Bronchial epithelial cell (primary cell): ENCODE measurements around the gene TBC1D22A. TPM values are rescaled to one million over a fixed set of nuclear protein-coding genes. Genes with fewer than 3 reads are reported as not detected.

Source experiments
- DNase-seq: peaks from one replicate; pipeline ENCODE4 v3.0.0-alpha.2; 2010; ENCODE audit warnings: low read depth
- FAIRE-seq: peaks from 2 replicates; lab custom pipeline; 2011; peaks lifted over from hg19 to GRCh38; lab: Jason Lieb, UNC
- H3K27me3 ChIP-seq: 2 replicates; pipeline ENCODE4 v1.5.1; 2011; ENCODE audit warnings: low read length; ENCODE audit not compliant: control insufficient read depth, insufficient read depth
- H3K36me3 ChIP-seq: 2 replicates; pipeline ENCODE4 v1.5.1; 2011; ENCODE audit warnings: low read length; ENCODE audit not compliant: control insufficient read depth, insufficient read depth
- H3K4me3 ChIP-seq: 2 replicates; pipeline ENCODE4 v1.5.1; 2011; ENCODE audit warnings: mild to moderate bottlenecking, low read depth, low read length, control low read depth
- total RNA-seq: library from RNA; depleted of rRNA; stranded (reverse); fragments of >200 nt; gene quantifications from 2 replicates; pipeline ENCODE4 v1.2.1, GENCODE V29; 2014
- TF ChIP-seq, protein P1 (sequence below): IDR thresholded peaks from 2 replicates; pipeline ENCODE4 v1.5.1; 2011; ENCODE audit warnings: mild to moderate bottlenecking, moderate library complexity, low read length, control low read depth, inconsistent platforms; ENCODE audit not compliant: insufficient read depth, severe bottlenecking

Gene TBC1D22A
- total RNA-seq, 1 donor from 2014 or later: 10.0 TPM

DNA sequence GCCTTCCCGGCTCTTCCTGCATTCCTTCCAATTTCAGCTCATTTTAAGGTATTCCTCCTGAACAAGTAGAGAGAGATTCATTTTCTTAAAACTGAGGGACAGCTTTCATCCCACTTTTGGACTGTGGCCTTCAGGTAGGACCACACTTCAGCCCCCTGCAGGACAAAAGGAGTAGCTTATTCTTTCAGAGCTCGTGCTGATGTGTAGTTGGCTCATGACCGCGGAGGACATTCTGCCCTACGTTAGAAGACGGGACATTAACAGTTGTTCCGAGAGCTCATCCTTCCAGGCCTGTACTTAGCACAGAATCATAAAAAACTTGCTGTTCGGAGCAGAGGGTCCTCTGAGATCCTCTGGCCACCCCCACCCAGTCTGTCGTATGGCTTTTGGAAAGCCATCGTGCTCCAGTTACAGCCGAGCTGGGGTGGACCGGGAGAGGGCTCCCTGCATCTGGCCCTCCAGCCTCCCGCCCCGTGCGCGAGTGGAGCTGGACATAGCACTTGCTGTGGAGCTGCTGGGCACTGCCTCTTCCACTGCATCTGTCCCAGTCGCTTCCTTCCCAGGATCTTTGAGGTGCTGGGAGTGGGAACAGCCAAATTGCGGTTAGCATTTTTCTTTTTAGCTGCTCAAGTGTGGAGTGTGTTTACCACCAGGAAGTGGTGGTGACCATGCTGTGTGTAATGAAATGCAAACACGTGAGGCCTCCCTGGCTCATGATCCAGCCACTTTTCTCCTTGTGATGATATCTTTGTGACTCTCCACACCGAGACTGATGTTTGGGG, 250.3 kb downstream of the TBC1D22A start:
- Histone ChIP-seq H3K36me3 (peaks cover 4% of the 10 kb centered on the region), H3K27me3 (no peaks in the 10 kb centered on the region), H3K4me3 (no peak overlapping the region)
- TF ChIP-seq, protein P1, sequence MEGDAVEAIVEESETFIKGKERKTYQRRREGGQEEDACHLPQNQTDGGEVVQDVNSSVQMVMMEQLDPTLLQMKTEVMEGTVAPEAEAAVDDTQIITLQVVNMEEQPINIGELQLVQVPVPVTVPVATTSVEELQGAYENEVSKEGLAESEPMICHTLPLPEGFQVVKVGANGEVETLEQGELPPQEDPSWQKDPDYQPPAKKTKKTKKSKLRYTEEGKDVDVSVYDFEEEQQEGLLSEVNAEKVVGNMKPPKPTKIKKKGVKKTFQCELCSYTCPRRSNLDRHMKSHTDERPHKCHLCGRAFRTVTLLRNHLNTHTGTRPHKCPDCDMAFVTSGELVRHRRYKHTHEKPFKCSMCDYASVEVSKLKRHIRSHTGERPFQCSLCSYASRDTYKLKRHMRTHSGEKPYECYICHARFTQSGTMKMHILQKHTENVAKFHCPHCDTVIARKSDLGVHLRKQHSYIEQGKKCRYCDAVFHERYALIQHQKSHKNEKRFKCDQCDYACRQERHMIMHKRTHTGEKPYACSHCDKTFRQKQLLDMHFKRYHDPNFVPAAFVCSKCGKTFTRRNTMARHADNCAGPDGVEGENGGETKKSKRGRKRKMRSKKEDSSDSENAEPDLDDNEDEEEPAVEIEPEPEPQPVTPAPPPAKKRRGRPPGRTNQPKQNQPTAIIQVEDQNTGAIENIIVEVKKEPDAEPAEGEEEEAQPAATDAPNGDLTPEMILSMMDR: no peak
- FAIRE-seq (no peak), DNase-seq (peak; percentile 44)

GRCh38 chr22:47013861-47014635, 251.6 kb downstream of the TBC1D22A start:
- Histone ChIP-seq H3K27me3 (no peaks in the 10 kb centered on the region), H3K36me3 (peaks cover 6% of the 10 kb centered on the region), H3K4me3 (no peak overlapping the region)
- FAIRE-seq (no peak), DNase-seq (no peak)
- TF ChIP-seq, protein P1: no peak

DNA sequence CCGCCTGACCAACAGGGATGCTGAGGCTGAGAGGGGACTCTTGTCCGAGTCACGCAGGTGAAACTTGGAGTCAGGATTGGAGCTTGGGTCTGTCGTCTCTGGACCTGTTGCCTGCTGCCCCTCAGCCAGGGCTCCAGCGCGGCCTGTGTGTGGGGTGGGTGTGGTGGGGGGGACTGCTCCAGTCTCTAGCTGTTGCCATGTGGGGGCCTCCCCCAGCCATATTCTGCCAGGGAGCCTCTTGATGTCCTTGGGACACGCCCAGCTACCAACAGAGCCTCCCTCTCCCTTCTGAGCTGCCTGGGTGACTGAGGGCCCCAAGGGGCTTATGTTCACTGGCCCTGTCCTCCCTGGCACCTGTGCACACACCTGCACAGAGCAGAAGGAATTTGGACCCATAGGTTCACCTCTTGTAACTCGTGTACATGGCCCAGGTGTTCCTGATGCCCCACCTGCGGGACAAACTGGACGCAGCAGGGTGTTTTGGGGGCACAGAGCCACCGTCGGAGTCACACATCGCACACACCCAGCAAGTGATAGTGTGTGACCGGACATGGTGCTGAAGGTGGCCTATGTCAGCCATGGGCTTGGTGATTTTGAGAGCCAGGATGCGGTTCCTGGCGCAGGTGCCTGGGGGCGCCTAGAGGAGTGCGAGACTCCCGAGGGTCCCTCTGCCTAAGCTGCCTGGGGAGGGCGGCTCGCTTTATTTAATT, 252.3 kb downstream of the TBC1D22A start:
- Histone ChIP-seq H3K4me3 (no peak overlapping the region), H3K36me3 (peaks cover 6% of the 10 kb centered on the region), H3K27me3 (no peaks in the 10 kb centered on the region)
- FAIRE-seq: no peak
- DNase-seq: no peak
- TF ChIP-seq, protein P1: no peak

GRCh38 chr22:47015589-47016178, 253.2 kb downstream of the TBC1D22A start:
- DNase-seq (no peak), FAIRE-seq (no peak)
- Histone ChIP-seq H3K27me3 (no peaks in the 10 kb centered on the region), H3K4me3 (no peak overlapping the region), H3K36me3 (peaks cover 6% of the 10 kb centered on the region)
- TF ChIP-seq, protein P1: no peak

DNA sequence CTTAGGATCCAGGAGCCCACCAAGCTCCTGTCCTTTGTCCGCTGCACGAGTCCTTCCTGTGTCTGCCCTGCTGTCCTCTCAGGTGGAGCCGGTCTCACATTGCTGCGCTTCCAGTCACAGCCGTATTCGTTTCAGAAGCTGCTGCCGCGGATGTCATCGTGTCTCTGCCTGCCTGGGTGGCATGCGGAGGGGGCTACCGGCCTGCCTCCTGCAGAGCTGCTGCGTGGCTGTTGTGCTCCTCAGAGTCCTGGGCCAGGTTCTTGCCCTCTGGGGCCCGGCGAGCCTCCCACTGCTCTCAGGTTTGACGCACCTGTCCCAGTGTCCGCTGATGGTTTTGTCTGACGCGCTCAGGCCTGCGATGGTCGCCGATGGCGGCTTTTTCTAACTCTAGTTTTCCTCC, 254.2 kb downstream of the TBC1D22A start:
- Histone ChIP-seq H3K36me3 (peaks cover 6% of the 10 kb centered on the region), H3K27me3 (no peaks in the 10 kb centered on the region), H3K4me3 (no peak overlapping the region)
- FAIRE-seq (no peak), DNase-seq (no peak)
- TF ChIP-seq, protein P1: no peak
